GM12878 (cell line): ENCODE results near the gene NR2F2. TPM values are rescaled to one million over a fixed set of nuclear protein-coding genes. Genes with fewer than 3 reads are reported as not detected.

Experiments used
- ATAC-seq: fragments of 200-7000 bp; cut with Tn5 transposase; 3 replicates; pipeline ENCODE4 v1.9.1; 2020; ENCODE audit warnings: mild to moderate bottlenecking, moderate library complexity
- BruUV-seq: library from RNA; stranded (reverse); fragments of 400-500 nt; replicated peaks from 2 replicates; lab custom pipeline; 2021; lab: Mats Ljungman, UMichigan
- CTCF ChIA-PET: fragments of 300-600 bp; sonication (Branson Sonifier 250); formaldehyde crosslinking; extraction: SDS; loops from one replicate; lab custom pipeline; 2021; ENCODE audit warnings: inconsistent platforms; lab: Yijun Ruan, JAX
- POLR2A ChIA-PET: fragments of 350-600 bp; formaldehyde crosslinking; extraction: SDS; loops from one replicate; lab custom pipeline; 2021; ENCODE audit warnings: inconsistent platforms; lab: Charles Lee
- RAD21 ChIA-PET: fragments of 300-600 bp; sonication (Branson Sonifier 250); formaldehyde crosslinking; loops from one replicate; lab custom pipeline; 2023; ENCODE audit warnings: antibody characterized with exemption; ENCODE audit not compliant: unreplicated experiment; lab: Charles Lee
- SMC1A ChIA-PET: fragments of 300-600 bp; sonication (Branson Sonifier 250); formaldehyde crosslinking; loops from one replicate; lab custom pipeline; 2023; ENCODE audit not compliant: unreplicated experiment, uncharacterized antibody; lab: Charles Lee
- DNase-seq: peaks from one replicate; pipeline ENCODE4 v3.0.0-alpha.2; 2011; ENCODE audit warnings: low read depth, low spot score
- FAIRE-seq: peaks from 3 replicates; lab custom pipeline; 2011; peaks lifted over from hg19 to GRCh38; lab: Jason Lieb, UNC
- H2AFZ ChIP-seq: 2 replicates; pipeline ENCODE4 v1.6.0; 2011; ENCODE audit warnings: low read depth, low read length, control low read depth; ENCODE audit not compliant: control insufficient read depth
- H3K27ac ChIP-seq: 2 replicates; pipeline ENCODE4 v1.5.1; 2011; ENCODE audit warnings: control low read depth; ENCODE audit not compliant: control insufficient read depth, insufficient read depth
- H3K27me3 ChIP-seq, 2 experiments: replicated peaks in 1 of 2; 2 replicates each; pipeline versions ENCODE4 v1.6.0 to v1.6.1; 2011; ENCODE audit warnings: low read length in 1 of 2; ENCODE audit not compliant: control insufficient read depth in 2 of 2, insufficient read depth in 2 of 2
- H3K36me3 ChIP-seq, 2 experiments: 2 replicates each; pipeline ENCODE4 v1.5.1; 2011; ENCODE audit warnings: low read length in 1 of 2; ENCODE audit not compliant: control insufficient read depth in 2 of 2, insufficient read depth in 2 of 2
- H3K4me1 ChIP-seq: 2 replicates; pipeline ENCODE4 v1.6.1; 2011; ENCODE audit warnings: mild to moderate bottlenecking, low read length, moderate library complexity, mixed read lengths; ENCODE audit not compliant: control insufficient read depth, insufficient read depth
- H3K4me2 ChIP-seq: 2 replicates; pipeline ENCODE4 v1.6.0; 2011; ENCODE audit warnings: control low read depth; ENCODE audit not compliant: control insufficient read depth, insufficient read depth
- H3K4me3 ChIP-seq: fragments of 200-600 bp; sonication (generic); 2 replicates; pipeline ENCODE4 v1.5.1; 2016
- H3K79me2 ChIP-seq: 2 replicates; pipeline ENCODE4 v1.6.0; 2011; ENCODE audit warnings: low read length; ENCODE audit not compliant: control insufficient read depth, insufficient read depth
- H3K9ac ChIP-seq: 2 replicates; pipeline ENCODE4 v1.8.0; 2011; ENCODE audit warnings: low read length, control low read depth, mixed read lengths; ENCODE audit not compliant: control insufficient read depth, insufficient read depth
- H3K9me3 ChIP-seq: replicated peaks from 3 replicates; pipeline ENCODE4 v1.5.1; 2011; ENCODE audit warnings: mild to moderate bottlenecking, low read length; ENCODE audit not compliant: control insufficient read depth, insufficient read depth
- H4K20me1 ChIP-seq: 2 replicates; pipeline ENCODE4 v1.6.0; 2011; ENCODE audit not compliant: control insufficient read depth, insufficient read depth
- BACH1 ChIP-seq: fragments of 450-650 bp; IDR thresholded peaks from 2 replicates; pipeline ENCODE4 v1.6.1; 2017; ENCODE audit warnings: mild to moderate bottlenecking, borderline replicate concordance
- CHD4 ChIP-seq: fragments of 200-600 bp; sonication (generic); IDR thresholded peaks from 2 replicates; pipeline ENCODE4 v1.6.1; 2016; ENCODE audit warnings: mild to moderate bottlenecking
- HDAC6 ChIP-seq: fragments of 200-600 bp; sonication (generic); IDR thresholded peaks from one replicate; pipeline ENCODE4 v1.8.0; 2017; ENCODE audit warnings: antibody characterized with exemption; ENCODE audit not compliant: unreplicated experiment
- IKZF1 ChIP-seq: fragments of 450-650 bp; conservative IDR thresholded peaks from 2 replicates; pipeline ENCODE4 v1.6.1; 2017; ENCODE audit warnings: antibody characterized with exemption, mild to moderate bottlenecking
- IRF3 ChIP-seq: fragments of 450-650 bp; IDR thresholded peaks from 2 replicates; pipeline ENCODE4 v1.6.1; 2014; ENCODE audit warnings: mild to moderate bottlenecking
- KAT2A ChIP-seq: conservative IDR thresholded peaks from 2 replicates; pipeline ENCODE4 v1.6.1; 2011; ENCODE audit warnings: low read depth, low read length; ENCODE audit not compliant: control insufficient read depth
- NKRF ChIP-seq: fragments of 450-650 bp; conservative IDR thresholded peaks from 2 replicates; pipeline ENCODE4 v1.6.1; 2017; ENCODE audit warnings: mild to moderate bottlenecking, moderate library complexity
- SMAD1 ChIP-seq: fragments of 450-650 bp; IDR thresholded peaks from 2 replicates; pipeline ENCODE4 v1.6.1; 2018; ENCODE audit warnings: mild to moderate bottlenecking, low read depth; ENCODE audit not compliant: partially characterized antibody
- SPI1 ChIP-seq: IDR thresholded peaks from 2 replicates; pipeline ENCODE4 v1.6.1; 2011; ENCODE audit warnings: low read depth, mild to moderate bottlenecking, low read length, moderate library complexity, borderline replicate concordance; ENCODE audit not compliant: insufficient read depth
- ZNF592 ChIP-seq: fragments of 450-650 bp; IDR thresholded peaks from 2 replicates; pipeline ENCODE4 v1.6.1; 2017; ENCODE audit warnings: mild to moderate bottlenecking, moderate library complexity
- WGBS: methylation state at CpG from one replicate; pipeline ENCODE4 v1.1.6; 2016; ENCODE audit warnings: low lambda C conversion rate; ENCODE audit not compliant: insufficient replicate concordance, insufficient coverage; ENCODE audit errors: missing lambda C conversion rate; 5-methylcytosine and 5-hydroxymethylcytosine counted together
- in situ Hi-C: fragments of 300-500 bp; cut with MboI; formaldehyde crosslinking; loops from 9 replicates; pipeline ENCODE4 v1.14.3; 2018; ENCODE audit warnings: mixed read lengths
- intact Hi-C: fragments of 100-400 bp; cut with micrococcal nuclease; formaldehyde crosslinking; loops from one replicate; pipeline ENCODE4 v1.14.2; 2022; ENCODE audit not compliant: unreplicated experiment
- polyA plus RNA-seq, 11 experiments: library from polyadenylated mRNA; depleted of rRNA in 4 of 11; unstranded in 6 of 11; stranded (reverse) in 5 of 11; fragments of >200 nt; fragmentation: Nextera tagmentation in 4 of 11; fragmentation: Illumina TruSeq in 1 of 11; extraction: Ambion mirVana in 4 of 11; extraction: Trizol in 1 of 11; gene quantifications; 1 replicate in 1 of 11; 2 replicates in 10 of 11; pipeline versions ENCODE4 v1.2.1 to v1.2.3, GENCODE V29; 2011 to 2016; ENCODE audit warnings: inconsistent platforms in 2 of 11, missing spikeins in 2 of 11, low read depth in 1 of 11
- total RNA-seq, 4 experiments: library from RNA; depleted of rRNA in 3 of 4; stranded (reverse); fragments of >200 nt in 3 of 4; fragmentation: Illumina TruSeq in 1 of 4; extraction: Trizol in 1 of 4; gene quantifications; 2 replicates each; pipeline versions ENCODE4 v1.2.1 to v1.2.3, GENCODE V29; 2013 to 2021

Gene NR2F2
- total and polyA plus RNA-seq, 10 of the 15 experiments (the other 5 are each of a cell fraction or from before 2014, with no cell fraction given), result 1.1 to 10.1 (median 3.2) TPM

GRCh38 chr15:96346409-96346970 lies 16.0 kb downstream of the NR2F2 start (continued):
- TF ChIP-seq ZNF592 (no peak), HDAC6 (no peak), SMAD1 (no peak), CHD4 (no peak)

- Histone ChIP-seq H3K79me2 (no peaks in the 10 kb centered on the region), H3K9ac (no peak overlapping the region), H3K27me3 (peaks cover 0 to 3% of the 10 kb centered on the region in 2 experiments; a peak in 2 of 4 replicates), H3K4me2 (no peak overlapping the region), H4K20me1 (no peaks in the 10 kb centered on the region), H3K27ac (no peak overlapping the region), H3K4me1 (no peaks in the 10 kb centered on the region), H3K36me3 (no peaks in the 10 kb centered on the region; a peak in 1 of 4 replicates), H3K4me3 (peak overlapping the region; percentile 26; the same call in 1 of the 2 replicates), H2AFZ (no peak overlapping the region), H3K9me3 (no peaks in the 10 kb centered on the region)
- ChIA-PET CTCF (interaction anchor here (0.6 to 13.0 kb wide), 8 partner anchors 8 to 898 kb away, joined by 3 to 212 read pairs (median 7); partner anchors contain the start of gene NR2F2), POLR2A (interaction anchor here (0.6 to 11.7 kb wide), 3 partner anchors 11 to 497 kb away, joined by 3 to 163 read pairs (median 31); partner anchors contain the start of gene NR2F2), RAD21 (interaction anchor here (0.8 to 10.3 kb wide), 12 partner anchors 9 to 1087 kb away, joined by 3 to 252 read pairs (median 6); partner anchors contain the start of gene NR2F2), SMC1A (interaction anchor here (0.9 to 6.0 kb wide), 9 partner anchors 9 to 355 kb away, joined by 3 to 105 read pairs (median 4); partner anchors contain the start of gene NR2F2)
- ATAC-seq, result no peak
- intact Hi-C loops, result loop anchor here (5.0 to 10.0 kb wide), 5 partner anchors 305 to 1060 kb away; no protein-coding TSS in a partner anchor
- no peak for FAIRE-seq
- in situ Hi-C loops, result loop anchor here (10.0 kb wide), 1 partner anchor 1083 kb away; no protein-coding TSS in a partner anchor
- BruUV-seq, result no TSS peak
- 26% methylated on average over 39 of the region's 39 CpGs for WGBS
- DNase-seq, result no peak
- TF ChIP-seq SPI1, result no peak
- TF ChIP-seq IKZF1, result 0 out of 2 replicates have a peak, but pooled peaks have one; percentile 13
- TF ChIP-seq KAT2A, result no peak
- no peak for TF ChIP-seq NKRF
- no peak for TF ChIP-seq BACH1
- TF ChIP-seq IRF3, result no peak
Observed at GRCh38 chr15:96347181-96348111, 16.9 kb downstream of the NR2F2 start.
